Ectodermal cell (in vitro differentiated cells): ENCODE data around the gene PTPRN2.

Experiments
- H3K27ac ChIP-seq: 2 replicates; pipeline ENCODE4 v1.7.0; 2013; ENCODE audit warnings: mild to moderate bottlenecking, low read depth, low read length; ENCODE audit not compliant: insufficient read depth, poor library complexity, severe bottlenecking
- H3K27me3 ChIP-seq: 2 replicates; pipeline ENCODE4 v1.7.0; 2013; ENCODE audit warnings: mild to moderate bottlenecking, low read length; ENCODE audit not compliant: insufficient read depth, control insufficient read depth, poor library complexity, severe bottlenecking
- H3K36me3 ChIP-seq: one replicate; pipeline ENCODE4 v1.7.0; 2013; ENCODE audit warnings: low read length; ENCODE audit not compliant: control insufficient read depth, insufficient read depth
- H3K4me1 ChIP-seq: one replicate; pipeline ENCODE4 v1.7.0; 2013; ENCODE audit warnings: low read length; ENCODE audit not compliant: control insufficient read depth, insufficient read depth
- H3K4me3 ChIP-seq: 2 replicates; pipeline ENCODE4 v1.7.0; 2013; ENCODE audit warnings: low read depth, low read length, control low read depth; ENCODE audit not compliant: insufficient read depth
- H3K9me3 ChIP-seq: 2 replicates; pipeline ENCODE4 v1.7.0; 2013; ENCODE audit warnings: mild to moderate bottlenecking, low read length, moderate library complexity; ENCODE audit not compliant: control insufficient read depth
- WGBS, 2 experiments: methylation state at CpG; one replicate each; pipeline ENCODE4 v1.1.7; 2013; ENCODE audit warnings: missing lambda C conversion rate in 2 of 2; 5-methylcytosine and 5-hydroxymethylcytosine counted together

PTPRN2 gene

GRCh38 chr7:157673573-157673972 lies 914.0 kb downstream of the PTPRN2 start:
- H3K4me1 ChIP-seq: no peaks in the 10 kb centered on the region
- no peaks in the 10 kb centered on the region for H3K36me3 ChIP-seq
- no peak overlapping the region for H3K4me3 ChIP-seq
- no peak overlapping the region for H3K27ac ChIP-seq
- H3K9me3 ChIP-seq: no peaks in the 10 kb centered on the region
- H3K27me3 ChIP-seq: peaks cover 4% of the 10 kb centered on the region
- 78 to 79% methylated on average over 14 of the region's 14 CpGs for WGBS, 2 experiments

DNA sequence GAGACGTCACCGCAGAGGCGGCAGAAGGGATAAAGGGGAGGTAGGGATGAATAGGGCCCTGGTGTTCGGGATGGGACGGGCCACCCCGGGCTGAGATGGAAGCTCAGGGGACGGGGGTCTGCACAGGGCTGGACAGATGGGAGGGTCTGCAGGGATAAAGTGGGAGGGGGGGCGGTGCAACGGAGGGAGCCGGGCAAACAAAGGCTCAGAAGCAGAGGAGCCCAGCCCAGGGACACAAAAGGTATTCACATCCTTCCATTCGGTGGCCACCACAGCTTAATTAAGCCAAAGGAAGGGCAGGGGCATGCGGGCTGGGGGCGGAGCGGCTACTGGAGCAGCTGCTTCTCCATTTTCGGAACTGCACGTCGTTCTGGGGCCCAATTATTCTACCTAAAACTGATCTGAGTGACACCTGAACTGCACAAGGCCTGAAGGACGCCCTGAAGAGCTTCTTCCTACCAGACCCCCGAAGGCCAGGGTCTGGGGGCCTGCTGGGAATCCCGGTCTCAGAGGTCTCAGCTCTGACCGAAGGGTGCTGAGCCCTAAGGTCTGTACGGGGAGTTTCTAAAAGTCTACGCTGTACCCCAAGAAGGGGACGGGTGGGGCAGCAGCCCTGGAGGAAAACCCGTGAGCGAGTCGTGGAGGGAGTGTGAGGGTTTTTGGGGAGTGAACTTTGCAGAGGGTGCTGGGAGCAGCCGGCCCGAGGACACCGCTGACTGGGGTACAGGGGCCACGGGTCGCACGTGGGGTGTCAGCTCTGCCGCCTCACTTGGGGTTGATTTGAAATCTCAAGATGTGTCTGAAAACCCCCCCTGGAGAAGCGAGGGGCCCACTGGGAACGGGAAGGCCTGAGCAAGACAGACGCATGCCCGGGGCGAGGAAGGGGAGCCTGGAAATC lies 916.0 kb downstream of the PTPRN2 start:
- Histone ChIP-seq H3K9me3 (no peaks in the 10 kb centered on the region), H3K27ac (no peak overlapping the region)
- WGBS, 2 experiments: 82 to 85% methylated on average over 39 of the region's 39 CpGs

DNA sequence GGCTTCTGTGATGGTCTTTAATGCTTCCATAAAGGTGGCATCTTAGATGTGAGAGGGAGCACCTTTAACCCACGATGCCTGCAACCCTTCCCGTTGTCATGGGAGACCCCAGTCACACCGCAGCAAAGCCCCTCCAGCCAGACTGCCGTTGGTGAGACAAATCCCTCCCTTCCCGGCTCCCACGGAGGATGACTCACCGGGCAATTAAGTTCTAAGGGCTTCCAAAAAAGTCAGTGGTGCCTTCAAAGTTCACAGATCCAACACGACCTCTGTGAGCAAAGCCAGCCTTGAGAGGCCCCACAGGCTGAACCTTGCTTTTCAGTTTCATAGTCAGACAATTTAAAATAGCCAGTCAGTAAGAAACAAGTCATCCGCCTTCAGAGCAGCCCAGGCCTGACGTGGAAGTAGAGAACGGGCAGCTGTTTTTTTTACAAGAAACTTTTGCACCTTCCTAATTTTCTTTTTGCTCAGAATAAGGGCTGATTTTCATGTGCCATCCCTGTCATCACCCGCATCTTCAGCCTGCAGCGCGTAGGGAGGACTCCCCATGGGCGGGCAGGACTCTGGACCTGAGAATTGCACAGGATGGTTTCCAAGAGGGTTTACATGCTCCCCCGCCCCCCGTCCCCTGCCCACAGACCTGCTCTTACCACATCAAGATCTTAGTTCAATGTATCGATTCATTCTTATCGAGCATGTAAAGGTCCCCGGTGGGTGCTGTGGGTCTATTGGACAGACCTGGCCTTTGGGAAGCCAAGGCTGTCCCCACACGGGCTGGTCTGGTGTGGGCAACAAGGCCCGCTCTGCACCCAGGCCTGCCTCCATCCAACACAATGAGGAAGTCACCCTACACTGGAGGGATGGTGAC lies 916.9 kb downstream of the PTPRN2 start:
- Histone ChIP-seq H3K36me3 (no peaks in the 10 kb centered on the region), H3K27me3 (no peaks in the 10 kb centered on the region), H3K27ac (no peak overlapping the region), H3K4me1 (no peaks in the 10 kb centered on the region), H3K4me3 (no peak overlapping the region), H3K9me3 (no peaks in the 10 kb centered on the region)
- 80 to 82% methylated on average over 22 of the region's 22 CpGs for WGBS, 2 experiments

More for the DNA sequence above, 916.0 kb downstream of the PTPRN2 start:
- Histone ChIP-seq H3K4me3 (no peak overlapping the region), H3K4me1 (no peaks in the 10 kb centered on the region), H3K36me3 (no peaks in the 10 kb centered on the region), H3K27me3 (no peaks in the 10 kb centered on the region)

DNA sequence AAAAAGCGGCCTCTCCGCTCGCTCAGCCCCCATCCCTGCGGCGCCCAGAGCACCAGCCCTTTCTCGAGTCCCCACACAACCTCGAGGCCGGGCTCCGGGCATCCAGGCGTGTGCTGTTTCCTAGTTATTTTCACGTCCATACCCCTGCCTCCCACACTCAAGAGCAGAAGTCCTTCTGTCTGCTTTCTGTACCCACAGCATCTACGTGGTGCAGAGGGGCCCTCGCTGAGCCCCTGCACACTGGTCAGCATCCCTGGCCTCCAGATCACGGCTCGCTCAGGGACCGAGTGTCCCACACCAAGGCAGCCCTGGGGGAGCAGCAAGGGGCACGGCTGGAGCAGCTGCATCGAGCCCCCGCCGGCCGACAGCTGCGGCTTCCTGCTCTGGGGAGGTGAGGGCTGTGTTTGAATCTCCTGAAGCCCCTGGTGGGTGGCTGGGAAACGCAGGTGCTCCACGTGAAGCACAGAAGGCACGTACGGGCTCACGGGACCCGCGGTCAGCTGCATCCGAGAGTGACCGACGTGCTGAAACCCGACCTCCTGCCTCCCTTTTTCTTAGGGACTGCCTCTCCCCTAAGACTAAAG lies 917.8 kb downstream of the PTPRN2 start:
- 80 to 83% methylated on average over 33 of the region's 33 CpGs for WGBS, 2 experiments
- Histone ChIP-seq H3K27me3 (no peaks in the 10 kb centered on the region), H3K27ac (no peak overlapping the region), H3K9me3 (peaks cover 2% of the 10 kb centered on the region), H3K4me1 (no peaks in the 10 kb centered on the region), H3K4me3 (no peak overlapping the region), H3K36me3 (no peaks in the 10 kb centered on the region)

DNA sequence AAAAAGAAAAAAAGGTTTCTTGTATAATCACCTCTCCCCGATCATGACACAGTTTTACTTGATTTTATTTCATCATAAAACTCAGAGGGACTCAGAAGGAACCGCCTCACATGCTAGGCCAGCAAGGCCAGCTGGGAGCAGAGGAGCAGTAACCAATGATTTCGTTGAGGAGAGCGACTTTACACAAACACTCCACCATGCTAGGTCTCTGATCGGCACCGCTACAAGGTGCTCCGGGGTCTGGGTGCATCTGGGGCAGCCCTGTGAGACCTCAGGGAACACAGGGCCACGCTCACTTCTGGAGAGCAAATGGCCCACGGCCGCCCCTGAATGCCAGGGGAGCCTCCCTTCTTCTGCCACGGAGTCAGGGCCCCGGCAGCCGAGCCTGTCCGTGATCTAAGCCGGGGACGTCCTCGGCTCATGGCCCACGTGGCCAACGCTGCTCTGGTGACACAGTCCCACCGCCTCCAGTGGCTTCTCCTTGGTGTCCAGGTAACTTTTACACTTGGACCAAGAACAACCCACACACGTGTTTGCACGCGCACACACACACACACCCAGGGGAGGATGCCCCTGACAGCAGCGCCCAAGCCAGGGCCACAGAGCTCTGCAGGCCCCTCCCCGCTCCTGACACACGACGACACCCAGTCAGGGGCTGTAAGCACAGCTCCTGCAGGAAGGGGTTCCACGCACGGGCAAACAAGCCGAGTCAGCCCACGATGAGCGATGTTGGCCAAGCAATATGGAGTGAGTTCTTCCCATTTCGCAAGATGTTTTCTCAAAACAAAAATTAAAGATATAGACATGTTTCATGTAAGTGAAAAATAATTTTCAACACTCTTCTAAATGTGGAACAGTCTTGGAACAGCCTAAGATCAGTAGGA lies 918.5 kb downstream of the PTPRN2 start:
- 83 to 85% methylated on average over 32 to 33 of the region's 33 CpGs for WGBS, 2 experiments
- no peaks in the 10 kb centered on the region for H3K36me3 ChIP-seq
- no peaks in the 10 kb centered on the region for H3K4me1 ChIP-seq
- no peak overlapping the region for H3K4me3 ChIP-seq
- no peaks in the 10 kb centered on the region for H3K27me3 ChIP-seq
- peaks cover 3% of the 10 kb centered on the region for H3K9me3 ChIP-seq
- no peak overlapping the region for H3K27ac ChIP-seq

DNA sequence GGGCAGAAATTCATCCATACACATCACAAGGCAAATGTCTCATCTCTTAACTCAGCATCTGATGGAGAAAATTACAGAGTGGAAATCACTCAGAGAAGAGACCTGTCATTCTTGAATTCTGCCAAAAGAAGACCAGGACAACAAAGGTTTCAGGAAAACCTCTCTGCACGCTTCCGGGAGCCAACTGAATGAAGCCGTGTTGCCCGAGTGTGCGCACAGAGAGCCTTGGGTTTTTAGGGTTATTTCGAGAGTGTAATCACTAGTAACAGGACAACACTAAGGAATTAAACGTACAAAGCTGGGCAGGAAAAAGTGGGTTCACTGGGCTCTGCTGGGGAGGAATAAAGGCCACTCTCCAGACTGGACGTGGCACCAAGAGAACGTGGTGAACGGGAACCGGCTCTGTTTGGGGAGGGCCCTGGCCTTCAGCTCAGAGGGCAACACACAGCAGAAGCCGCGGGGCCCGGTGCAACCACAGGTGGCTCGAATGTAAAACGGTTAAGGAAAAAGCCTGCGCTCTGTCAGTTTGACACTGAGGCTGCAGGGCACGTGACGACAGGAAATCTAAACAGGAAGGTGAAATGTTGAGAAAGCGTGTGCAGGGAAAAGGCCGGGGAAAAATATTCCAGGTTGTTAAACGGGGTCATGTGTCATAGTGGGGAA lies 919.3 kb downstream of the PTPRN2 start:
- Histone ChIP-seq H3K27ac (no peak overlapping the region), H3K4me1 (no peaks in the 10 kb centered on the region), H3K36me3 (no peaks in the 10 kb centered on the region), H3K27me3 (no peaks in the 10 kb centered on the region), H3K9me3 (peaks cover 4% of the 10 kb centered on the region), H3K4me3 (no peak overlapping the region)
- WGBS, 2 experiments: 83 to 84% methylated on average over 22 of the region's 22 CpGs

GRCh38 chr7:157667731-157668130 lies 919.9 kb downstream of the PTPRN2 start:
- Histone ChIP-seq H3K9me3 (peaks cover 4% of the 10 kb centered on the region), H3K4me1 (no peaks in the 10 kb centered on the region), H3K27ac (no peak overlapping the region), H3K27me3 (no peaks in the 10 kb centered on the region), H3K36me3 (no peaks in the 10 kb centered on the region), H3K4me3 (no peak overlapping the region)
- WGBS, 2 experiments: 84% methylated on average over 19 of the region's 19 CpGs

DNA sequence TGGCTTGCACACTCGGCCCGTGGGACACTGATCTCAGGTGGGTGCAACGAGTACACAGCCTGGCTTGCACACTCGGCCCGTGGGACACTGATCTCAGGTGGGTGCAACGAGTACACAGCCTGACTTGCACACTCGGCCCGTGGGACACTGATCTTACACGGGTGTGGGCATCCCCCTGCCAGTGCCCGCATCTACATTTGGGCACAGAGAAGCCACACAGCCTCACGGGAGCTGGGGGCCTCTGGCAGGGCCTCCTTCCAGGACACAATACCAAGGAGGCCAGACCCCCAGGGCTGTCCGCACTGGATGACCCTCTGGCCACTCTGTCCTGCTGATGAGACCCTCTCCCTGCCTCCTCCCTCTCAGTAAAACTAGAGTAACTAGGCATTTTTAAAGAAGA lies 920.4 kb downstream of the PTPRN2 start:
- no peak overlapping the region for H3K4me3 ChIP-seq
- no peaks in the 10 kb centered on the region for H3K27me3 ChIP-seq
- 86 to 88% methylated on average over 12 of the region's 12 CpGs for WGBS, 2 experiments
- no peak overlapping the region for H3K27ac ChIP-seq
- H3K9me3 ChIP-seq: peaks cover 4% of the 10 kb centered on the region
- no peaks in the 10 kb centered on the region for H3K36me3 ChIP-seq
- H3K4me1 ChIP-seq: no peaks in the 10 kb centered on the region

DNA sequence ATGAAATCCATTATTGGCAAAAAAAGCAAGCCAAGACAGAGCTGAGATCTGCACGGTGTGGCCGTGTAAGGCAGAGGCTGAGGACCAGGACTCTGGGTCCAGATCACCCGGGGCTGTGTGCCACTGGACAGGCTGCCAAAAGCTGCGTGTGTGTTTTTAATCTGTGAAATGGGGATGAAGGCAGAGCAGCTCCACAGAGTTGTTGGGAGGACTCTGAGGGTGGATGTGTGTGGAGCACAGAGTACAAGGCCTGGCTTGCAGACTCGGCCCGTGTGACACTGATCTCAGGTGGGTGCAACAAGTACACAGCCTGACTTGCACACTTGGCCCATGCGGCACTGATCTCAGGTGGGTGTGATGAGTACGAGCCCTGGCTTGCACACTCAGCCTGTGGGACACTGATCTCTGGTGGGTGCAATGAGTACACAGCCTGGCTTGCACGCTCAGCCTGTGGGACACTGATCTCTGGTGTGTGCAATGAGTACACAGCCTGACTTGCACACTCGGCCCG lies 921.0 kb downstream of the PTPRN2 start:
- Histone ChIP-seq H3K36me3 (no peaks in the 10 kb centered on the region), H3K27me3 (no peaks in the 10 kb centered on the region), H3K9me3 (peaks cover 4% of the 10 kb centered on the region), H3K4me1 (no peaks in the 10 kb centered on the region), H3K4me3 (no peak overlapping the region), H3K27ac (no peak overlapping the region)
- WGBS, 2 experiments: 84 to 88% methylated on average over 9 of the region's 11 CpGs
